ENCODE data around the gene FBXW9.
A peak's percentile ranks its signal among the peaks of the same experiment; 100 is the strongest.
"Not testable (repeated sequence)": the region's sequence is repeated elsewhere in the genome, so short reads cannot be mapped to it uniquely, and the experiment has no call there.

The FBXW9 gene

DNA sequence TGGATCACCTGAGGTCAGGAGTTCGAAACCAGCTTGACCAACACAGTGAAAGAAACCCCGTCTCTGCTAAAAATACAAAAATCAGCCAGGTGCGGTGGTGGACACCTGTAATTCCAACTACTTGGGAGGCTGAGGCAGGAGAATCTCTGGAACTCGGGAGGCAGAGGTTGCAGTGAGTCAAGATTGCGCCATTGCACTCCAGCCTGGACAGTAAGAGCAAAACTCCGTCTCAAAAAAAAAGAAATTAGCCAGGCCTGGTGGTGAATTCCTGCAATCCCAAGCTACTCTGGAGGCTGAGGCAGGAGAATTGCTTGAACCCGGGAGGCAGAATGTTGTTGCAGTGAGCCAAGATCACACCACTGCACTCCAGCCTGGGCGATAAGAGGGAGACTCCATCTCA is 12.2 kb upstream of the FBXW9 start:
- POLR2A ChIA-PET, result interaction anchor here (1.3 kb wide), 1 partner anchor 25 kb away, joined by 3 read pairs; the partner anchor contains the start of gene TRIR

DNA sequence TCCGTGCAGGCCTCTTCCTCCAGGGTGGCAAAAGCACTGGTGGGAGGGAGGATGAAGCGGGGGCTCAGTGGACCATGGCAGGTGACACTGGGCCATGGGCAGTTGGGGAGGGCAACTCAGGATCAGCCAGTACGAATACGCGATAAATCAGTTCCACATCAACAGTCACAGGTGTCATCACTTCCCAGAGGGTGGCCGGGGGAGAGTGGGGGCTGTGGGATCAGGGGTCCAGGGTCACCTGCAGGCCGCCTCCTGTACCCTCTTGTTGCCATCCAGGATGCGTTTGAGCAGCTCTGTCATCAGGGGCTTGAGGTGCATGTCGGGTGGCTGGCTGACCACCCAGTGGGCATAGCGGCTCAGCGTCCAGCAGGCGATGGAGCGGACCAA is 9.9 kb upstream of the FBXW9 start:
- TF ChIP-seq TARDBP (IDR thresholded peaks at IDR 0.05) (no peak), FOXM1 (IDR thresholded peaks at IDR 0.05; ENCODE audit: borderline replicate concordance) (no peak), SP1 (IDR thresholded peaks at IDR 0.05) (no peak), L3MBTL2 (conservative IDR thresholded peaks at IDR 0.05) (no peak), ARNT (IDR thresholded peaks at IDR 0.05) (no peak), ZNF384 (IDR thresholded peaks at IDR 0.05) (no peak), PKNOX1 (IDR thresholded peaks at IDR 0.05) (no peak)
- CTCF ChIA-PET, result no interaction called here
- POLR2A ChIA-PET, result interaction anchor here (0.8 kb wide), 1 partner anchor 9 kb away, joined by 3 read pairs; no protein-coding TSS in a partner anchor
- no peak for DNase-seq (ENCODE audit: extremely low spot score)

More for the DNA sequence above, 12.2 kb upstream of the FBXW9 start:
- no peak for DNase-seq (ENCODE audit: extremely low spot score)
- TF ChIP-seq CTBP1 (IDR thresholded peaks at IDR 0.05; ENCODE audit: borderline replicate concordance) (no peak), SP1 (IDR thresholded peaks at IDR 0.05) (no peak), L3MBTL2 (conservative IDR thresholded peaks at IDR 0.05) (no peak), ELF4 (IDR thresholded peaks at IDR 0.05) (no peak), ZNF384 (IDR thresholded peaks at IDR 0.05) (no peak), FOXM1 (IDR thresholded peaks at IDR 0.05; ENCODE audit: borderline replicate concordance) (no peak), TARDBP (IDR thresholded peaks at IDR 0.05) (no peak), BHLHE40 (IDR thresholded peaks at IDR 0.05; ENCODE audit: borderline replicate concordance) (no peak), HDGF (IDR thresholded peaks at IDR 0.05; ENCODE audit: borderline replicate concordance) (no peak)
- CTCF ChIA-PET, result no interaction called here

DNA sequence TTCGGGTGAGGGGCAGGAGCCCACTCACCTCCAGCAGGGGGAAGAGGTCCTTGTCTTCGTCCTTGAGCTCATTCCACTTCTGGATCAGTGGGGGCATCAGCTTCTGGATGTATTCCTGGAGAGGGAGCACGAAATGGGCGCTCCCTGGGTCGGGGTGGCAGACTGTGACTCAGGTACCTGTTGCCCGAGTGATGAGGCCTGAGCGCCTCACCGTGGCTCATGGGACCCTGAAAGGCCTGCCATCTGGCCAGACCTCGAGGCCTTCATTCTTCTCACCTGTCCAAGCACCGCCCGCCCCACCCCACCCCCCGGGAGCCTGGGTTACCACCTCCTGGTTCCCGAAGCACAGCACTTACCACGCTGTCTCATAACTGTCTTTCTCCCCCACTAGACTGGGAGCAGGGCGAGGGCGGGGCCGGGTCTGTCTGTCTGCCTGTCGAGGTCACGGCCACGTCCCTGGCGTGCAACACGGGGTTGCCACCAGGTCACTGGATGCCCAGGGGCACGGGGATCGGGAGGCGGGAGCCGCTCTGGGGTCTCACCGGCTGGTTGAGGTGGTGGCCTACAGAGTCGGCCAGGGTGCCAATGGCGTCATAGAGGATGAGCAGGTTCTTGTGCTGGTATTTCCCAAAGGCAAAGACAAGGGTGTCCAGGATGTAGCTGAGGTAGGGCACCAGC is 9.4 kb upstream of the FBXW9 start:
- ChIA-PET POLR2A (interaction anchor here (0.8 to 1.0 kb wide), 2 partner anchors 8 to 15 kb away, joined by 3 read pairs; no protein-coding TSS in a partner anchor), CTCF (no interaction called here)
- no peak for TF ChIP-seq FOXA1 (IDR thresholded peaks at IDR 0.05)
- no peak for TF ChIP-seq ZNF384 (IDR thresholded peaks at IDR 0.05)
- no peak for TF ChIP-seq CTBP1 (IDR thresholded peaks at IDR 0.05; ENCODE audit: borderline replicate concordance)
- TF ChIP-seq TARDBP (IDR thresholded peaks at IDR 0.05), result no peak
- no peak for TF ChIP-seq ARNT (IDR thresholded peaks at IDR 0.05)
- no peak for TF ChIP-seq SUZ12 (IDR thresholded peaks at IDR 0.05)
- DNase-seq (ENCODE audit: extremely low spot score), result no peak

DNA sequence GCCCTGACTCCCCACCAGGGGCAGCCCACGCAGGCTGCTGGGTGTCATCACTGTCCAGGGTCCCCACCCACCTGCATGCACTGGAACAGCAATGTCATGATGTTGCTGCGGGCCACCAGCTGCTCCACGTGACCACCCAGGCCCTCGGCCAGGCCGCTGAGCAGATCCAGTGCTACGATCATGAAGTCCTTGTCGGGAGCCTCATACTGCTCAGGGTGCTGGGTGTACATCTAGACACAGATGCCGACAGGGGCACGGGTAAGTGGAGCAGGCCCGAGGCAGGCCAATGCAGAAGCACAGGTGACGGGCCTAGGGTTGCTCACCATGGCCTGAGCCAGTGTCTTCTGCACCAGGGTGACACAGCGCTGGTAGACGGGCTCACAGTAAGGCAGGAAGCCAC is 8.7 kb upstream of the FBXW9 start:
- ChIA-PET CTCF (no interaction called here), POLR2A (interaction anchor here (1.0 kb wide), 1 partner anchor 16 kb away, joined by 3 read pairs; no protein-coding TSS in a partner anchor)
- no peak for DNase-seq (ENCODE audit: extremely low spot score)
- TF ChIP-seq CTBP1 (IDR thresholded peaks at IDR 0.05; ENCODE audit: borderline replicate concordance), result no peak
- TF ChIP-seq HDGF (IDR thresholded peaks at IDR 0.05; ENCODE audit: borderline replicate concordance), result no peak
- TF ChIP-seq L3MBTL2 (conservative IDR thresholded peaks at IDR 0.05), result no peak
- no peak for TF ChIP-seq FOXA1 (IDR thresholded peaks at IDR 0.05)
- TF ChIP-seq ELF4 (IDR thresholded peaks at IDR 0.05), result no peak
- no peak for TF ChIP-seq SUZ12 (IDR thresholded peaks at IDR 0.05)
- TF ChIP-seq ARNT (IDR thresholded peaks at IDR 0.05), result no peak
- no peak for TF ChIP-seq BHLHE40 (IDR thresholded peaks at IDR 0.05; ENCODE audit: borderline replicate concordance)
- TF ChIP-seq NFRKB (IDR thresholded peaks at IDR 0.05), result no peak
- TF ChIP-seq ZNF384 (IDR thresholded peaks at IDR 0.05), result no peak

DNA sequence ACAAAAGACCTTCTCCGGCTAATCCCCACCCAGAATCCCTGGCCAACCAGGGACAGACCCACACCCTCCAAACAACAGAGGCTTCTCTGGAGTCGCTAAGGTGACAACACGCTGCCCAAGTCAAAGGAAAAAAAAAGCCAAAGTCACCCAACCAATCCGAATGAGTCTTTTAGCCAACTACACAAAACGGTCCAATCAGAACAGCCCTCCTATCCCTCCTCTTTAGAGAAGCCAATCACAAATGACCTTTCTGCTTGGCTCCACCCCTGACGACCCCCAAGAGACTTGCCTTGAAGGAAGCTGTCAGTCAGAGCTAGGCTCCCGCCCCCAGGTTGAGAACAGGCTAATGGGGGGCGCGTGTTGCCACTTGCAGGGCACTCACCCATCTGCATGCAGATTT is 6.6 kb upstream of the FBXW9 start:
- TF ChIP-seq FOXK2 (IDR thresholded peaks at IDR 0.05) (no peak), BHLHE40 (IDR thresholded peaks at IDR 0.05; ENCODE audit: borderline replicate concordance) (no peak), PKNOX1 (IDR thresholded peaks at IDR 0.05) (peak; percentile 95), CTBP1 (IDR thresholded peaks at IDR 0.05; ENCODE audit: borderline replicate concordance) (no peak), ZNF384 (IDR thresholded peaks at IDR 0.05) (peak; percentile 53; the same call in 1 of the 2 replicates), FOXM1 (IDR thresholded peaks at IDR 0.05; ENCODE audit: borderline replicate concordance) (no peak), SP1 (IDR thresholded peaks at IDR 0.05) (no peak)
- ChIA-PET CTCF (no interaction called here), POLR2A (interaction anchor here (0.9 to 1.4 kb wide), 3 partner anchors 17 to 90 kb away, joined by 3 read pairs; no protein-coding TSS in a partner anchor)
- peak; percentile 70 for DNase-seq (ENCODE audit: extremely low spot score)

DNA sequence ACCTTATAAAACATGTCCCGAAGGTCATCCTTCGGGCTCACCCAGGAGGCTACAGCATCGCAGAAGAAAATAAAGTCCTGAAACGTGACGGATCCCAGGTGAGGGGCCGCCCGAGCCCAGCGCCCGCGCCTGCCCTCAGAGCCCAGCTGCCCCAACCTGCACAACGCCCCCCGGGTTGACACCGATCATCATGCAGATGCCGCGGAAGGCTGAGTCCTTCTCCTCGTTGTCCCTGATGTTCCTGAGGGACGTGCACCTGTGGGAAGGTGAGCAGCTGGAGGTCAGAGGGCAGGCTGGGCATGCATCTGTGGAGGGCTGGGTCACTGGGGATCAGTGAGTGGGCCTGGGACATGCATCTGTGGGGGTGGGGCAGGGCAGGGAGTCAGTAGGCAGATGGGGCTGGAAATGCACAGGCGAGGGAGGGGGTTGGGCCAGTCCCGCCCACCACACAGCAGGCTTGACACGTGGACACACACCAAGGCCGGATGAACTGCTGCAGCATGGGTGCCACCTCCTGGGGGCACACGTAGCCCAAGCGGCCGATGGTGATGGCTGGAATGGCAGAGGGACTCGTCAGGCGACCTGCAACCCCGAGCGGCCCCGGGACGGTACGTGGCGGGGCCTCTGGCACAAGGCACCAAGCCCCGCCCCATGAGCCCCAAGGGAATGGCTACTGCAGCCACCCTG is 5.3 kb upstream of the FBXW9 start:
- POLR2A ChIA-PET, result no interaction called here
- no peak for TF ChIP-seq ZNF384 (IDR thresholded peaks at IDR 0.05)
- no peak for TF ChIP-seq LEF1 (IDR thresholded peaks at IDR 0.05; ENCODE audit: borderline replicate concordance)
- no peak for TF ChIP-seq FOXM1 (IDR thresholded peaks at IDR 0.05; ENCODE audit: borderline replicate concordance)
- TF ChIP-seq CTBP1 (IDR thresholded peaks at IDR 0.05; ENCODE audit: borderline replicate concordance), result no peak
- TF ChIP-seq TARDBP (IDR thresholded peaks at IDR 0.05), result no peak
- TF ChIP-seq FOXK2 (IDR thresholded peaks at IDR 0.05), result no peak
- TF ChIP-seq SP1 (IDR thresholded peaks at IDR 0.05), result no peak
- no peak for TF ChIP-seq BHLHE40 (IDR thresholded peaks at IDR 0.05; ENCODE audit: borderline replicate concordance)
- TF ChIP-seq NFRKB (IDR thresholded peaks at IDR 0.05), result no peak
- CTCF ChIA-PET, result no interaction called here
- no peak for DNase-seq (ENCODE audit: extremely low spot score)

DNA sequence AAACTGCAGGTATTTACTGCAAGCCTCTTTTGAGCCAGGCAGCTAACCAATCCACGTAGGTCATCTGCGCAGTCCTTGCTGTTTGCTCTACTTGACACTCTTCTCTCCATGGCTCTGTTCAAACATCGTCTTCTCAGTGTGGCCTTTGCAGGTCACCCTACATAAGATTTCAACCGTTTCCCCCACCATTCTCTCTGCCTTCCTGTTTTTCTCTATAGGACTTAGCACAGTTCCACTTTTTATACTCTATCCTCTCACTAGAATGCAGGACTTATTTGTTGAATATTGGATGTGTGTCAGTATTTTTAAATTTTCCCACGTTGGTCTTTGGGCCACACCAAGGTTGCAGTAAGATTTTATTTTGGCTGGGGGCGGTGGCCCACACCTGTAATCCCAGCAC is 1.7 kb upstream of the FBXW9 start:
- DNase-seq (ENCODE audit: extremely low spot score), result no peak
- ChIA-PET CTCF (no interaction called here), POLR2A (no interaction called here)
- TF ChIP-seq HDGF (IDR thresholded peaks at IDR 0.05; ENCODE audit: borderline replicate concordance) (no peak), FOXM1 (IDR thresholded peaks at IDR 0.05; ENCODE audit: borderline replicate concordance) (no peak), LEF1 (IDR thresholded peaks at IDR 0.05; ENCODE audit: borderline replicate concordance) (no peak), ZNF384 (IDR thresholded peaks at IDR 0.05) (no peak), NFRKB (IDR thresholded peaks at IDR 0.05) (no peak), FOXA1 (IDR thresholded peaks at IDR 0.05) (no peak), CTBP1 (IDR thresholded peaks at IDR 0.05; ENCODE audit: borderline replicate concordance) (no peak), TARDBP (IDR thresholded peaks at IDR 0.05) (no peak), BHLHE40 (IDR thresholded peaks at IDR 0.05; ENCODE audit: borderline replicate concordance) (no peak), FOXK2 (IDR thresholded peaks at IDR 0.05) (no peak), L3MBTL2 (conservative IDR thresholded peaks at IDR 0.05) (no peak), ELF4 (IDR thresholded peaks at IDR 0.05) (no peak), SP1 (IDR thresholded peaks at IDR 0.05) (no peak), ARNT (IDR thresholded peaks at IDR 0.05) (no peak), PKNOX1 (IDR thresholded peaks at IDR 0.05) (no peak), SUZ12 (IDR thresholded peaks at IDR 0.05) (no peak)

GRCh38 chr19:12697425-12697824 is 994 bp upstream of the FBXW9 start:
- POLR2A ChIA-PET, result interaction anchor here (1.0 to 1.8 kb wide), 3 partner anchors 8 to 37 kb away, joined by 3 to 6 read pairs (median 4); no protein-coding TSS in a partner anchor
- not testable (repeated sequence) for DNase-seq (ENCODE audit: extremely low spot score)
- CTCF ChIA-PET, result interaction anchor here (1.8 kb wide), 1 partner anchor 69 kb away, joined by 4 read pairs; no protein-coding TSS in a partner anchor

Data from HEK293T (cell line).